ENCODE results near the gene PARD3.

The PARD3 gene

DNA sequence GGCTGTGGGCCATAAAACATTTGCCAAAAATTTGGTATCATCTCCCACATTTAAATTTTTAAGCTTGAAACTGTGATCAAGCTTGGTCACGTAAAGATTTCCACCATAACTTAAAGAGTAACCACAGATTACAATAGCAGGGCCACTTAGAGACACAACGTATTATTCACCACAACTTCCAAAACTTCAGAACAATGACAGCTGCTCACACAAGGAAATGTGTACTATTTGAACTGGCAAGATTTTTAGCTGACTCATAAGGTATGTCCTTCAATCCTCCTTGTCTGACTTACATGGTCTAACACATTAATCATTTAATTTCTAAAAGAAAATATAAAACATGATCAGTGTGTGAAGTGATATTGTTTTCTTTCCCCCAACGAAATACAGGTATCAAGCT, 234.5 kb downstream of the PARD3 start:
- Mint-ChIP-seq H3K27ac (no peak overlapping the region), H3K4me1 (ENCODE audit: low read depth) (no peaks in the 10 kb centered on the region), H3K4me3 (no peak overlapping the region), H3K36me3 (ENCODE audit: low read depth) (no peaks in the 10 kb centered on the region), H3K9me3 (no peaks in the 10 kb centered on the region), H3K27me3 (no peaks in the 10 kb centered on the region)

DNA sequence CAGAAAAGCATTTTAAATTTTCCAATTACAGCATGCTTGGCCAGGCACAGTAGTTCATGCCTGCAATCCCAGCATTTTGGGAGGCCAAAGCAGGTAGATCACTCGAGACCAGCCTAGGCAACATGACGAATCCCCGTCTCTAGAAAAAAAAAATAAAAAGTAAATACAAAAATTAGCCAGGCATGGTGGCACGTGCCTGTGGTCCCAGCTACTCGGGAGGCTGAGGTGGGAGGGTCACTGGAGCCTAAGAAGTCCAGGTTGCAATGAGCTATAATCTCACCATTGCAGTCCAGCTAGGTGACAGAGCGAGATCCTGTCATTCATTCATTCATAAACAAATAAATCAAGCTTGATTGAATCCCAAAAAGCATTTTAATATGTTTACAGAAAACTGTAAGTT, 234.9 kb downstream of the PARD3 start:
- Mint-ChIP-seq H3K4me1 (ENCODE audit: low read depth) (no peaks in the 10 kb centered on the region), H3K27me3 (no peaks in the 10 kb centered on the region)

DNA sequence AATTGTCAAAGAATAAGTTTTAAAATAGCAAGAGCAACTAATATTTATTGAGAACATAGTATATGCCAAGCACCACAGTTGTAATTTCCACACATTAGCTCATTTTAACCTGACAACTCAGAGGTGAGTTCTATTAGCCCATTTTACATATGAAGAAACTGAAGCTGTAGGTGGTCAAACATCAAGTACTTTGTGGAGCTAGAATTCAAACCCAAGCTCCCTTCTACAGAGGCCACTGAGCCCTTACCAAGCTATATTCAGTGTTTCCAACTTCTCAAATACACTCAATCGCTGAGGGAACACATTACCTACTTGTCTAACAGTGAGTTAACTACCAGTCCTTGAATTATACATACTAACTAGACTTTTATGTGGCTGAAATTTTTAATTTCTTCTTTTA, 236.6 kb downstream of the PARD3 start:
- H3K36me3 Mint-ChIP-seq (ENCODE audit: low read depth), result no peaks in the 10 kb centered on the region
- no peak overlapping the region for H3K4me3 Mint-ChIP-seq
- H3K27me3 Mint-ChIP-seq, result no peaks in the 10 kb centered on the region
- no peaks in the 10 kb centered on the region for H3K9me3 Mint-ChIP-seq
- no peaks in the 10 kb centered on the region for H3K4me1 Mint-ChIP-seq (ENCODE audit: low read depth)
- no peak overlapping the region for H3K27ac Mint-ChIP-seq

More for the DNA sequence above, 234.9 kb downstream of the PARD3 start:
- no peaks in the 10 kb centered on the region for H3K9me3 Mint-ChIP-seq
- no peak overlapping the region for H3K27ac Mint-ChIP-seq
- no peaks in the 10 kb centered on the region for H3K36me3 Mint-ChIP-seq (ENCODE audit: low read depth)
- H3K4me3 Mint-ChIP-seq, result no peak overlapping the region

DNA sequence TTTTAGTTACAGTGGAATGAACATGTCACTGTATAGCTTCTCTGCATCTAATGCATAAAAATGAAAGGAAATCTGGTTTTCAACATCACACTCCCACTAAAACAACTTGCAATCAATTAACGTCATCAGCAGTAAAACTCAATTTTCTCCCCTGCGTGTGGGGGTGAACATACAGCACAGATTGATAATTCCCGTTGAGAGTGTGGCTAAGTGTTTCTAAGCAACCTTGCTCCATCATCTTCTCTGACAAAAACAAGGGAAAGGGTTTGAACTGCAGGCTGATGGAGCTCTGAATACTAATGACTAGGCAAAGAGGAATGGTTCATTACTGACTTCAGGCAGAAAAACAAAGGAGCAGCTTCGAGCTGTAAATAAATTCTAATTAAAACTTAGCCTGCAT, 238.3 kb downstream of the PARD3 start:
- no peak overlapping the region for H3K27ac Mint-ChIP-seq
- H3K4me1 Mint-ChIP-seq (ENCODE audit: low read depth), result no peaks in the 10 kb centered on the region
- H3K9me3 Mint-ChIP-seq, result no peaks in the 10 kb centered on the region
- no peaks in the 10 kb centered on the region for H3K36me3 Mint-ChIP-seq (ENCODE audit: low read depth)
- no peak overlapping the region for H3K4me3 Mint-ChIP-seq
- no peaks in the 10 kb centered on the region for H3K27me3 Mint-ChIP-seq

DNA sequence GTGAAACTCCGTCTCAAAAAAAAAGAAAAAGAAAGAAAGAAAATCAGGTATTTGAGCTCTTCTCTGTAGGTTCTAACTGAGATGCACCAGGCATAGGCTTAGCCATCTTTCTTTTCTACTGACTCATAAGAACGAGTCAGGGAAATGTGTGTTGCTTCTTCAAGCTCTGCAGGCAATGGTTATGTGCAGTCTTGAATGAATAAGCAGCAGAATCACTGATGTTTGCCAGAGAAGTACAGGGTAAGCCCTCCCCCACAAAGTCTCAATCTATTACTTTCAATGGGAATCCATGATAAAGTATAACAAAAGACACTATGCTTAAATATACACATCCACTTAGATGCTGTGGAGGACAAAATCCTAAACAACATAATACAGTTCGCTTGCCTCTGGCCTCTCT, 239.2 kb downstream of the PARD3 start:
- H3K9me3 Mint-ChIP-seq, result no peaks in the 10 kb centered on the region
- H3K27me3 Mint-ChIP-seq, result no peaks in the 10 kb centered on the region
- no peak overlapping the region for H3K4me3 Mint-ChIP-seq
- no peaks in the 10 kb centered on the region for H3K4me1 Mint-ChIP-seq (ENCODE audit: low read depth)
- H3K36me3 Mint-ChIP-seq (ENCODE audit: low read depth), result no peaks in the 10 kb centered on the region
- no peak overlapping the region for H3K27ac Mint-ChIP-seq

DNA sequence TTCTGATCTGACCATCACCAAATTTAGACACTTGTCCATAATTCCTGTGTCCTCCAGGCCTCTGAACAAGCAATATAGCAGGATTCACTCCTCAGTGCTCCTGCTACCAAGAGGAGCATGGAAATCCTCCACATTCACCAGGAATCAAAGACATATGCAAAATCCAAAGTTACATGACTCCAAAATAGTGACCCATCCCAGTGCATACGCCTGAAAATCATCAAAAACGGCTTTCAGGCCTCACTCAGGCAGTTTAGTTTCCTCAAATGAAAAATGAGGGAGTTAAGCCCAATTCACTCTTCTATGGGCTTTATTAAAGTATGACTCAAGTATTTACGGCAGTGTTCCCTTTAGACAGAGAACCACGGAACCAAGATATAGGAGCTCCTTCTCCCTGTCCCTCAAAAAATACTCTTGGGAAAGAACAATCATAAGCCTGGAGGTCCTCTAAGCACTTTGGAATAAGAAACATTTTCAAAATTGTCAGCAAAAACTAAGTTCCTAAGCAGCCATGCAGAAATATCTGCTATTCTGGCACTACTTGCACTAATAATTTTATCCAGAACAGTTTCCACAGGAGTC, 240.7 kb downstream of the PARD3 start:
- Mint-ChIP-seq H3K27ac (no peak overlapping the region), H3K4me3 (no peak overlapping the region), H3K4me1 (ENCODE audit: low read depth) (no peaks in the 10 kb centered on the region), H3K36me3 (ENCODE audit: low read depth) (no peaks in the 10 kb centered on the region), H3K27me3 (no peaks in the 10 kb centered on the region), H3K9me3 (no peaks in the 10 kb centered on the region)

DNA sequence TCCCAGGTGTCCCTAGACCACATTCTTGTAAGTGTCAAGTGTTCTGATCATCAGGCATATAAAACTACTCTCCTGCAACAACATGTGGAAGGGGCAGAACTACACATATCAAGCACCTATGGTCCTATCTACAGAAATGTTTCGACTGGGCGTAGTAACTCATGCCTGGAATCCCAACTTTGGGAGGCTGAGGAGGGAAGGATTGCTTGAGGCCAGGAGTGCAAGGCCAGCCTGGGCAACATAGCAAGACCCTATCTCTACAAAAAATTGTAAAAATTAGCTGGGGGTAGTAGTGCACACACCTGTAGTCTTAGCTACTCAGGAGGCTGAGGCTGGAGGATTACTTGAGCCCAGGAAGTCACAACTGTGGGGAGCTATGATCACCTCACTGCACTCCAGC, 244.2 kb downstream of the PARD3 start:
- Mint-ChIP-seq H3K9me3 (no peaks in the 10 kb centered on the region), H3K4me3 (no peak overlapping the region), H3K36me3 (ENCODE audit: low read depth) (no peaks in the 10 kb centered on the region), H3K27ac (no peak overlapping the region), H3K4me1 (ENCODE audit: low read depth) (no peaks in the 10 kb centered on the region), H3K27me3 (peaks cover 4% of the 10 kb centered on the region)

DNA sequence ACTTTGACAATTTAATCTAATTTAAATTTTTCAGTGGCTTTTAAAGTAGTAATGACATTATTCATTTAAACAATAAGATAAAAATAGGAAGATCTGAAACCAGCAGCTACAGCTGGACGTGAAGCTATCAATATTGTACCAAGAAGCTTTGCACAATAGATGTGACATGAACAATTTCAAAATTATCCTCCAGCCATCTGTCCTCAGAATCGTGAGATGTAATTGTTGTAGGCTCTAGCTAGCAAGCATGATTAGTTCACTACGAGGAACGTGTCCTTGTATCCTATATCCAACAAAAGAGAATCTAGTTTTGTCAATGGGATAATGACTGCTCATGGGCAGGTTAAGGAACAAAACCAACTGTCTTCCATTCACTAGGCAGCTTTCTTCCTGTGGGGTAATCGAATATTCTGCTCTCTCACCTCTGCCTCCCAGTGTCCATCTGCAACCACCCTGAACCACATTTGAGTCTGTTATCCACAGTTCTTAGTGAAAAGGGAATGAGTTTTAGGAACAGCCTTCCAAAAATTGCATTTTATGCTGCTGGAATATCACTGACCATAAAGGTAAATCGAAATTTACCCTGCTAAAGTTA, 247.3 kb downstream of the PARD3 start:
- Mint-ChIP-seq H3K4me3 (no peak overlapping the region), H3K36me3 (ENCODE audit: low read depth) (no peaks in the 10 kb centered on the region), H3K27ac (no peak overlapping the region), H3K27me3 (peaks cover 4% of the 10 kb centered on the region), H3K4me1 (ENCODE audit: low read depth) (no peaks in the 10 kb centered on the region), H3K9me3 (no peaks in the 10 kb centered on the region)

DNA sequence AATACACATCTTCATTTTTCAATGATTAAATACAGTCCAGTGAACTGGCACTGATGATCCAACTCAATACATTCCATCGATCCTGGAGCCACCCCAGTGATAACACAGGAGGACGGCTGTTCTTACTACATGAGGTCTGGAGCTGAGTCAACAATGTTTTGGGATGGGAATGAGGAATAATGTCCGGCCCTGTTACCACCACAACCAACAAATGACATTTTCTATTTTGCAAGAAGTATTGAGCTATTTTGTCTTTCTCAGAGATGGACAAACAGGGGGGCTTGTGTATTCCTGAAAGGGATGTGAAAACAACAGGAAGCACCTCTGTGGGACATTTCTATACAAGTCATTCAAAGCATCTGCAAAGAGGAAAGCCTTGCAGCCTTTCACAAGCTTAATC, 249.2 kb downstream of the PARD3 start:
- H3K9me3 Mint-ChIP-seq, result no peaks in the 10 kb centered on the region
- no peak overlapping the region for H3K27ac Mint-ChIP-seq
- no peaks in the 10 kb centered on the region for H3K36me3 Mint-ChIP-seq (ENCODE audit: low read depth)
- peaks cover 4% of the 10 kb centered on the region for H3K27me3 Mint-ChIP-seq
- no peaks in the 10 kb centered on the region for H3K4me1 Mint-ChIP-seq (ENCODE audit: low read depth)
- no peak overlapping the region for H3K4me3 Mint-ChIP-seq

DNA sequence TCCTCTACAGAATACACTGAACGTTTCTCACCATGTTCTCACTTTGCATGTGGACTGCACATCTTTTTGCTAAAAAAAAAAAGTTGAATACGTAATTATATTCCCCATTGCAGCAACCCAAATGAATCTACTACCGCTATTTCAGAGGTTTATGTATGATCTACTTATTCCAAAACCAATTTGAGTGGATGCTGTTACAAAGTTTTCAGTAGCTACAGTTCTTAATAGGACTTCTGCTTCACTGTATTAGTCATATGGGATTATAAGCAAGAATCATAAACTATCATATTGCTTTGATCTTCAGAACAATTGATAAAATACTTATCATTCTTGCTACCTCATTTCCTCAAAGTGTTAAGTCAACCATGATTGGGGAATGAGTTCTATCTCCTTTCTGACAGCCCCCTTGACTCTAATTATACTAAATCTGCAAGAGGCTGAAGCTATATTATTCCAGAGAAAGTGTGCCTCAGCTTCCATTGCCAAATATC, 257.0 kb downstream of the PARD3 start:
- Mint-ChIP-seq H3K27ac (no peak overlapping the region), H3K4me3 (no peak overlapping the region), H3K4me1 (ENCODE audit: low read depth) (no peaks in the 10 kb centered on the region), H3K27me3 (no peaks in the 10 kb centered on the region), H3K36me3 (ENCODE audit: low read depth) (no peaks in the 10 kb centered on the region), H3K9me3 (no peaks in the 10 kb centered on the region)

DNA sequence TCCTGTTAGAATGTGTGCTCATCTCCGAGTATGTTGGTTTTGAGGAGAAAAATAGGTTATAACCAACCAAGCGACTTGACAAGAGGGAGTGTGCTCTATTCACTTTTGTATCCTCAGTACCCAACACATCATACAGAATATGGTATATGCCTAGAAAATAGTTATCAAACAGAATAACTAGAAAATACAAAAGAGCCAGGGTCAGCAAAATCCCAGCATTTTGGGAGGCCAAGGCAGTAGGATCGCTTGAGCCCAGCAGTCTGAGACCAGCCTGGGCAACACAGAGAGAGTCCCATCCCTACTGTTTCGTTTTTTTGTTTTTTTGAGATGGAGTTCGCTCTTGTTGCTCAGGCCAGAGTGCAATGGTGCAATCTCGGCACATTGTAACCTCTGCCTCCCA, 257.9 kb downstream of the PARD3 start:
- Mint-ChIP-seq H3K9me3 (no peaks in the 10 kb centered on the region), H3K4me1 (ENCODE audit: low read depth) (no peaks in the 10 kb centered on the region), H3K27me3 (no peaks in the 10 kb centered on the region), H3K36me3 (ENCODE audit: low read depth) (no peaks in the 10 kb centered on the region), H3K4me3 (no peak overlapping the region), H3K27ac (no peak overlapping the region)

DNA sequence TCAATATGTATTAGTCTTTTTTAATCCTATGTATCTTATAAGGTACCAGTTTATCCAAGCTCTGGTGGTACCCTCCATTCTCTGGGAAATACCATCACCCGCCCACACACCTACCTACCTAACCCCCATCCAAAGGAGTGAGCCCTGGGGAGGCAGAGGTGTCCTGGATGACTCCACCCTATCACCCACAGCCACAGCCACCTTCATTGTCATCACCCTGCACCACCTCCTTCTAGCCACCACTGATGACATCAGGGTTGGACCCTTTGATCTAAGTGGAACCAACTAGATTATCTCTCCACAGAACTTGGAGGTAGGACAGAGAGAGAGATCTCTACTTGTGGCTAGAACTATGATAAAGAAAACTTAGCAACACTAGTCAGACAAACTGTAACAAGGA, 259.4 kb downstream of the PARD3 start:
- H3K9me3 Mint-ChIP-seq, result no peaks in the 10 kb centered on the region
- H3K27me3 Mint-ChIP-seq, result no peaks in the 10 kb centered on the region
- no peaks in the 10 kb centered on the region for H3K4me1 Mint-ChIP-seq (ENCODE audit: low read depth)
- H3K4me3 Mint-ChIP-seq, result no peak overlapping the region
- no peaks in the 10 kb centered on the region for H3K36me3 Mint-ChIP-seq (ENCODE audit: low read depth)
- no peak overlapping the region for H3K27ac Mint-ChIP-seq

DNA sequence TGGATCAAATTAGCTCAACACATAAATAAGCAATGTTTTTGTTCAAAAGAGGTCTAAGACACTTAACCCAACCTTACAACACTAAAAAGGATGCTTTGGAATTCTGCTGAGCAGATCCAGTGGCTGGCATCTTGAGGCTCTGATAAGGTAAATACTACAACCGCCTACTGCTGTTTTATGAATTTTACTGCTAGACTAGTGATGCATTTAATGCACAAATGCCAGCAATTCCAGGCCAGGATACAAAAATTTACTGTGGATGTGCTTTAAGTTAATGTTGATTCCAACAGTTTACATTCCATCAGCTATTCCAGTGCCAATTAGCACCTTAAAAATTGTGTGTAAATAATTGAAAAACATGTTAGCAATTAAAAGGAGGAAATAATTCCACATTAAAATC, 261.3 kb downstream of the PARD3 start:
- H3K4me3 Mint-ChIP-seq, result no peak overlapping the region
- H3K27ac Mint-ChIP-seq, result no peak overlapping the region
- no peaks in the 10 kb centered on the region for H3K36me3 Mint-ChIP-seq (ENCODE audit: low read depth)
- no peaks in the 10 kb centered on the region for H3K9me3 Mint-ChIP-seq
- H3K4me1 Mint-ChIP-seq (ENCODE audit: low read depth), result no peaks in the 10 kb centered on the region
- no peaks in the 10 kb centered on the region for H3K27me3 Mint-ChIP-seq

DNA sequence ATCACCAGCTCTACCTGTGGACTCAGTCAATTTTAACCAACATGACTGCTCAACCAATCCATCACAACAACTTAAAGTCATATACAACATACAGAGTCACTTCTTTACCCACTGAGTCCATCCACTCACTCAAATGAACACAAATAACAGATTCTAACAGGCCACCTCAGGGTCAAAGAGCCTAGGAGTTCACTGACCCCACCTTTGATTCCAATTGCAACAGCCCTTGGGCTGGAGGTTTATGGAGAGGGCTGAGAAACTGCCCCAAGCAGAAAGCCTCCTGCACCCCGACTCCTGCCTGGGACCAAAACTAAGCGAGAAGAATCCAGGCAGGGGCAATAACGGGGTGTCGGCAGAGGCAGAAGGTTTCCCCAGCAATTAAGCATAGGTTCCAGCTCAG, 263.8 kb downstream of the PARD3 start:
- Mint-ChIP-seq H3K27ac (no peak overlapping the region), H3K27me3 (peaks cover 2% of the 10 kb centered on the region), H3K9me3 (no peaks in the 10 kb centered on the region), H3K4me3 (no peak overlapping the region), H3K4me1 (ENCODE audit: low read depth) (no peaks in the 10 kb centered on the region), H3K36me3 (ENCODE audit: low read depth) (no peaks in the 10 kb centered on the region)

DNA sequence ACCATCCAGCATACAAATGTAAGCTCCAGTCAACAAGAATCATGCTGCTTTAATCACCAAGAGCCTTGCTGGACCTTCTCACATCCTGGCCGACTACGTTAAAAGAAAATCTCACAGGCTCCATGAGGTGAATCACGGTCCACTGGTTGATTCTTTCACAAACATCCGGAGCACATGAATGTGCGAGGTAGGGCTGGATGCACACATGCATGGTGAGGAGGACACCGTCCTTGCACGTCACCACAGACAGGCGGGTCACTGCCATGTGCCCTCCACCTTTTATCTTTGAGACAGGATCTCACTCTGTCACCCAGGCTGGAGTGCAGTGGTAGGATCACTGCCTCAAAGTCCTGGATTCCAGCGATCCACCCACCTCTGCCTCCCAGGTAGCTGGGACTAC, 265.1 kb downstream of the PARD3 start:
- peaks cover 2% of the 10 kb centered on the region for H3K27me3 Mint-ChIP-seq

DNA sequence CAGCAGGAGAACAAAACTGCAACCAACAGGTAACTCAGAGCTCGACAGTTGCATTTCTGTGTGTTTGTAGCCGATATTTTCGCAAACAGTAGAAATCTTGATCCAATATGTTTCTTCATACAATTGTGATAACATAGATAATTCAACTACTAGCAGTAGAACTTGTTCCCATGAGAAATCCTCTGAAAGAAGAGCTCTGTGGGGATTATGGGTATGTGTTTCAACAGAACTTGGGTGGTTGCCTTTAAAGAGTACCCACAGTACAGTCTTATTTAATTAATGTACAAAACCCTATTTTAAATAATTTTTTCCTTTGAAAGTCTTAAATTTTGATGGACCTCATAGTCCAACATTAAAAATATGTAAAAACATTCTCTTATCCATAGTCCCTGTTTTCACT, 266.1 kb downstream of the PARD3 start:
- H3K9me3 Mint-ChIP-seq, result no peaks in the 10 kb centered on the region
- H3K27ac Mint-ChIP-seq, result no peak overlapping the region
- peaks cover 2% of the 10 kb centered on the region for H3K27me3 Mint-ChIP-seq
- no peaks in the 10 kb centered on the region for H3K36me3 Mint-ChIP-seq (ENCODE audit: low read depth)
- H3K4me3 Mint-ChIP-seq, result no peak overlapping the region
- H3K4me1 Mint-ChIP-seq (ENCODE audit: low read depth), result no peaks in the 10 kb centered on the region

More for the DNA sequence above, 265.1 kb downstream of the PARD3 start:
- Mint-ChIP-seq H3K9me3 (no peaks in the 10 kb centered on the region), H3K36me3 (ENCODE audit: low read depth) (no peaks in the 10 kb centered on the region), H3K4me1 (ENCODE audit: low read depth) (no peaks in the 10 kb centered on the region), H3K4me3 (no peak overlapping the region), H3K27ac (no peak overlapping the region)
